Mesenchymal stem cell (in vitro differentiated cells and primary cell): ENCODE measurements around the gene BEST3.

ENCODE experiments used
- DNase-seq: peaks from one replicate; pipeline ENCODE4 v3.0.0-alpha.2; 2013
- H2AFZ ChIP-seq: one replicate; pipeline ENCODE4 v1.6.1; 2013; ENCODE audit warnings: low read depth, mild to moderate bottlenecking, control low read depth, inconsistent platforms, low read length, moderate library complexity
- H2AK5ac ChIP-seq: 2 replicates; pipeline ENCODE4 v1.6.1; 2013; ENCODE audit warnings: low read length, moderate library complexity, mild to moderate bottlenecking, inconsistent platforms; ENCODE audit not compliant: severe bottlenecking
- H2BK120ac ChIP-seq: one replicate; pipeline ENCODE4 v1.6.1; 2013; ENCODE audit warnings: low read depth, mild to moderate bottlenecking, inconsistent platforms, low read length, moderate library complexity
- H2BK12ac ChIP-seq, 2 experiments: one replicate each; pipeline ENCODE4 v1.6.1; 2013; ENCODE audit warnings: inconsistent platforms in 2 of 2, low read length in 2 of 2, mild to moderate bottlenecking in 2 of 2, moderate library complexity in 2 of 2, control low read depth in 1 of 2
- H2BK15ac ChIP-seq: one replicate; pipeline ENCODE4 v1.6.1; 2013; ENCODE audit warnings: mild to moderate bottlenecking, low read depth, inconsistent platforms; ENCODE audit not compliant: poor library complexity, severe bottlenecking
- H2BK5ac ChIP-seq: 2 replicates; pipeline ENCODE4 v1.6.1; 2013; ENCODE audit warnings: low read depth, mild to moderate bottlenecking, low read length, control low read depth, inconsistent platforms; ENCODE audit not compliant: poor library complexity, severe bottlenecking
- H3K14ac ChIP-seq, 2 experiments: one replicate each; pipeline ENCODE4 v1.6.1; 2013; ENCODE audit warnings: inconsistent platforms in 2 of 2, low read length in 2 of 2, control low read depth in 1 of 2, mild to moderate bottlenecking in 1 of 2, moderate library complexity in 1 of 2
- H3K18ac ChIP-seq, 2 experiments: one replicate each; pipeline ENCODE4 v1.6.1; 2013; ENCODE audit warnings: inconsistent platforms in 2 of 2, low read length in 2 of 2, control low read depth in 1 of 2, low read depth in 1 of 2, mild to moderate bottlenecking in 1 of 2
- H3K23ac ChIP-seq, 2 experiments: one replicate each; pipeline ENCODE4 v1.6.1; 2013; ENCODE audit warnings: inconsistent platforms in 2 of 2, low read length in 2 of 2, mild to moderate bottlenecking in 2 of 2, moderate library complexity in 2 of 2, control low read depth in 1 of 2
- H3K27ac ChIP-seq: 2 replicates; pipeline ENCODE4 v1.5.1; 2013; ENCODE audit warnings: mild to moderate bottlenecking, moderate library complexity, low read length, control low read depth, inconsistent platforms; ENCODE audit not compliant: poor library complexity, severe bottlenecking
- H3K27me3 ChIP-seq, 2 experiments: 2 replicates each; pipeline versions ENCODE4 v1.6.1 to v1.7.0; 2013; ENCODE audit warnings: low read length in 2 of 2, mild to moderate bottlenecking in 2 of 2, moderate library complexity in 2 of 2, control low read depth in 1 of 2, inconsistent platforms in 1 of 2; ENCODE audit not compliant: control insufficient read depth in 1 of 2, insufficient read depth in 1 of 2
- H3K36me3 ChIP-seq, 2 experiments: 2 replicates each; pipeline versions ENCODE4 v1.6.1 to v1.7.0; 2013; ENCODE audit warnings: low read length in 2 of 2, control low read depth in 1 of 2, inconsistent platforms in 1 of 2, low read depth in 1 of 2, mild to moderate bottlenecking in 1 of 2; ENCODE audit not compliant: insufficient read depth in 2 of 2, control insufficient read depth in 1 of 2
- H3K4ac ChIP-seq, 2 experiments: one replicate each; pipeline ENCODE4 v1.6.1; 2013; ENCODE audit warnings: inconsistent platforms in 2 of 2, low read length in 2 of 2, mild to moderate bottlenecking in 2 of 2, moderate library complexity in 2 of 2, control low read depth in 1 of 2, low read depth in 1 of 2
- H3K4me1 ChIP-seq: 2 replicates; pipeline ENCODE4 v1.6.1; 2013; ENCODE audit warnings: low read depth, low read length, control low read depth; ENCODE audit not compliant: control insufficient read depth, insufficient read depth
- H3K4me2 ChIP-seq: 2 replicates; pipeline ENCODE4 v1.6.1; 2013; ENCODE audit warnings: low read length, mild to moderate bottlenecking, inconsistent platforms; ENCODE audit not compliant: poor library complexity, severe bottlenecking
- H3K4me3 ChIP-seq, 2 experiments: 2 replicates each; pipeline versions ENCODE4 v1.5.1 to v1.7.0; 2013; ENCODE audit warnings: low read length in 2 of 2, mild to moderate bottlenecking in 2 of 2, control low read depth in 1 of 2, low read depth in 1 of 2; ENCODE audit not compliant: insufficient read depth in 1 of 2
- H3K79me1 ChIP-seq: replicated peaks from 2 replicates; pipeline ENCODE4 v1.6.1; 2013; ENCODE audit warnings: mild to moderate bottlenecking, control low read depth, low read length, inconsistent platforms; ENCODE audit not compliant: poor library complexity, severe bottlenecking
- H3K9ac ChIP-seq: 2 replicates; pipeline ENCODE4 v1.7.0; 2013; ENCODE audit warnings: mild to moderate bottlenecking, low read length, moderate library complexity
- H3K9me3 ChIP-seq: 2 replicates; pipeline ENCODE4 v1.7.0; 2013; ENCODE audit warnings: mild to moderate bottlenecking, low read length; ENCODE audit not compliant: control insufficient read depth
- H4K8ac ChIP-seq: one replicate; pipeline ENCODE4 v1.6.1; 2013; ENCODE audit warnings: inconsistent platforms, mild to moderate bottlenecking, low read length, moderate library complexity
- H4K91ac ChIP-seq: one replicate; pipeline ENCODE4 v1.6.1; 2013; ENCODE audit warnings: mild to moderate bottlenecking, low read length, inconsistent platforms
- WGBS: methylation state at CpG from one replicate; pipeline ENCODE4 v1.1.7; 2013; ENCODE audit warnings: mixed read lengths; 5-methylcytosine and 5-hydroxymethylcytosine counted together

Gene BEST3

GRCh38 chr12:69708649-69709048, 9.5 kb upstream of the BEST3 start:
- no peak overlapping the region for H3K9ac ChIP-seq
- no peaks in the 10 kb centered on the region for H3K4me1 ChIP-seq
- H3K14ac ChIP-seq = no peak overlapping the region
- no peaks in the 10 kb centered on the region for H3K36me3 ChIP-seq
- no peak overlapping the region for H2BK12ac ChIP-seq
- H3K4me2 ChIP-seq = no peak overlapping the region
- H4K91ac ChIP-seq = no peak overlapping the region
- no peak overlapping the region for H2AK5ac ChIP-seq
- DNase-seq = no peak
- no peak overlapping the region for H2BK5ac ChIP-seq
- H3K79me1 ChIP-seq = no peaks in the 10 kb centered on the region
- no peak overlapping the region for H3K18ac ChIP-seq
- no peak overlapping the region for H4K8ac ChIP-seq
- H3K9me3 ChIP-seq = no peaks in the 10 kb centered on the region
- no peak overlapping the region for H3K27ac ChIP-seq
- no peak overlapping the region for H2AFZ ChIP-seq
- no peaks in the 10 kb centered on the region for H3K27me3 ChIP-seq
- no peak overlapping the region for H3K4ac ChIP-seq
- H3K4me3 ChIP-seq = no peak overlapping the region
- no peak overlapping the region for H3K23ac ChIP-seq
- H2BK120ac ChIP-seq = no peak overlapping the region
- WGBS = 100% methylated on average over 3 of the region's 3 CpGs
- no peak overlapping the region for H2BK15ac ChIP-seq

GRCh38 chr12:69704357-69704756, 5.3 kb upstream of the BEST3 start:
- H2BK12ac ChIP-seq = no peak overlapping the region
- H3K27me3 ChIP-seq = no peaks in the 10 kb centered on the region
- no peak overlapping the region for H3K4ac ChIP-seq
- H3K4me1 ChIP-seq = no peaks in the 10 kb centered on the region
- DNase-seq = no peak
- H3K36me3 ChIP-seq = no peaks in the 10 kb centered on the region
- no peak overlapping the region for H3K23ac ChIP-seq
- H3K14ac ChIP-seq = no peak overlapping the region
- no peaks in the 10 kb centered on the region for H3K79me1 ChIP-seq
- H3K18ac ChIP-seq = no peak overlapping the region
- no peak overlapping the region for H4K91ac ChIP-seq
- no peak overlapping the region for H3K27ac ChIP-seq
- H2BK5ac ChIP-seq = no peak overlapping the region
- no peak overlapping the region for H2BK120ac ChIP-seq
- H2AK5ac ChIP-seq = no peak overlapping the region
- no peak overlapping the region for H4K8ac ChIP-seq
- H3K4me3 ChIP-seq = no peak overlapping the region
- H3K4me2 ChIP-seq = no peak overlapping the region
- no peak overlapping the region for H2BK15ac ChIP-seq
- no peaks in the 10 kb centered on the region for H3K9me3 ChIP-seq
- no peak overlapping the region for H3K9ac ChIP-seq
- H2AFZ ChIP-seq = no peak overlapping the region
- WGBS = no CpG with 5 or more reads among the region's 1 CpG

- Histone ChIP-seq H2AK5ac (no peak overlapping the region), H3K36me3 (no peaks in the 10 kb centered on the region), H3K9me3 (no peaks in the 10 kb centered on the region), H2BK15ac (no peak overlapping the region), H2BK12ac (no peak overlapping the region), H3K27me3 (no peaks in the 10 kb centered on the region), H3K4me2 (no peak overlapping the region), H2AFZ (no peak overlapping the region), H3K27ac (no peak overlapping the region), H2BK5ac (no peak overlapping the region), H4K91ac (no peak overlapping the region), H3K4ac (no peak overlapping the region), H4K8ac (no peak overlapping the region), H3K4me3 (no peak overlapping the region), H3K18ac (no peak overlapping the region), H3K9ac (no peak overlapping the region), H2BK120ac (no peak overlapping the region), H3K23ac (no peak overlapping the region), H3K79me1 (no peaks in the 10 kb centered on the region), H3K14ac (no peak overlapping the region), H3K4me1 (no peaks in the 10 kb centered on the region)
- 80% methylated on average over 1 of the region's 1 CpG for WGBS
- DNase-seq = no peak
Measured at GRCh38 chr12:69703146-69703642, 4.1 kb upstream of the BEST3 start.

- H3K4ac ChIP-seq = no peak overlapping the region
- H4K8ac ChIP-seq = no peak overlapping the region
- no peak overlapping the region for H2BK12ac ChIP-seq
- no peaks in the 10 kb centered on the region for H3K27me3 ChIP-seq
- no peak overlapping the region for H3K23ac ChIP-seq
- WGBS = 76% methylated on average over 3 of the region's 3 CpGs
- no peak overlapping the region for H3K14ac ChIP-seq
- no peak overlapping the region for H3K18ac ChIP-seq
- no peaks in the 10 kb centered on the region for H3K4me1 ChIP-seq
- no peak overlapping the region for H2AFZ ChIP-seq
- H4K91ac ChIP-seq = no peak overlapping the region
- no peak overlapping the region for H2AK5ac ChIP-seq
- no peak overlapping the region for H3K9ac ChIP-seq
- no peaks in the 10 kb centered on the region for H3K36me3 ChIP-seq
- no peak overlapping the region for H2BK120ac ChIP-seq
- H3K9me3 ChIP-seq = no peaks in the 10 kb centered on the region
- no peaks in the 10 kb centered on the region for H3K79me1 ChIP-seq
- H2BK5ac ChIP-seq = no peak overlapping the region
- H3K4me3 ChIP-seq = no peak overlapping the region
- no peak overlapping the region for H3K27ac ChIP-seq
- no peak overlapping the region for H3K4me2 ChIP-seq
- DNase-seq = no peak
- H2BK15ac ChIP-seq = no peak overlapping the region
Measured at GRCh38 chr12:69701826-69702225, 2.7 kb upstream of the BEST3 start.
